ENCODE measurements around the gene KPNA3. TPM values are rescaled to one million over a fixed set of nuclear protein-coding genes. Genes with fewer than 3 reads are reported as not detected.

KPNA3 gene
- polyA plus RNA-seq, 1 of the 3 experiments (the other 2 are of a cell fraction) = 11.3 TPM

GRCh38 chr13:49733181-49733951, 59.1 kb downstream of the KPNA3 start:
- no peak overlapping the region for H3K9ac ChIP-seq
- H3K4me3 ChIP-seq (ENCODE audit: low read depth in 2 of 2, low read length in 1 of 2) = no peak overlapping the region
- peaks cover 0 to 12% of the 10 kb centered on the region in 2 experiments; a peak in 2 of 4 replicates for H3K4me1 ChIP-seq (ENCODE audit: control insufficient read depth in 1 of 2, insufficient read depth in 2 of 2, low read depth in 1 of 2, low read length in 1 of 2)
- H2AFZ ChIP-seq (ENCODE audit: low read depth) = no peak overlapping the region
- H3K9me3 ChIP-seq = no peaks in the 10 kb centered on the region
- POLR2A ChIA-PET = no interaction called here
- H4K20me1 ChIP-seq (ENCODE audit: insufficient read depth) = peaks cover 14% of the 10 kb centered on the region
- DNase-seq = no peak
- WGBS (ENCODE audit: low lambda C conversion rate) = 92% methylated on average over 12 of the region's 12 CpGs
- H3K27me3 ChIP-seq (ENCODE audit: insufficient read depth) = no peaks in the 10 kb centered on the region
- no peak overlapping the region for H3K4me2 ChIP-seq
- CTCF ChIA-PET = no interaction called here
- H3K79me2 ChIP-seq (ENCODE audit: insufficient read depth) = peaks cover 17% of the 10 kb centered on the region; the same call in 1 of the 2 replicates
- peaks cover 36% of the 10 kb centered on the region for H3F3A ChIP-seq (replicated peaks; ENCODE audit: insufficient read depth)
- no peaks in the 10 kb centered on the region for H3K9me2 ChIP-seq
- TF ChIP-seq EP300 (IDR thresholded peaks at IDR 0.05; ENCODE audit: borderline replicate concordance in 1 of 2, low read depth in 1 of 2, low read length in 1 of 2) (no peak), FOXM1 (IDR thresholded peaks at IDR 0.05; ENCODE audit: low read depth) (no peak), TCF12 (IDR thresholded peaks at IDR 0.05) (no peak), RXRA (IDR thresholded peaks at IDR 0.05; ENCODE audit: borderline replicate concordance, low read depth) (no peak), GATA2 (CRISPR knock-in tag; IDR thresholded peaks at IDR 0.05) (no peak), IRF3 (IDR thresholded peaks at IDR 0.05; ENCODE audit: low read depth, low read length) (no peak), FOSL2 (IDR thresholded peaks at IDR 0.05; ENCODE audit: borderline replicate concordance, low read depth) (no peak), JUND (IDR thresholded peaks at IDR 0.05) (no peak), REST (IDR thresholded peaks at IDR 0.05; ENCODE audit: low read depth, low read length) (no peak), NFIC (IDR thresholded peaks at IDR 0.05; ENCODE audit: borderline replicate concordance) (no peak), NRF1 (IDR thresholded peaks at IDR 0.05; ENCODE audit: low read depth, low read length) (no peak), ZBTB33 (IDR thresholded peaks at IDR 0.05; ENCODE audit: borderline replicate concordance, low read depth) (no peak)
- H3K27ac ChIP-seq (ENCODE audit: low read depth in 2 of 2, low read length in 1 of 2) = peak overlapping the region in 1 of 2 experiments; percentile 74; a peak in 1 of 4 replicates
- peaks cover 15 to 35% of the 10 kb centered on the region in 2 experiments for H3K36me3 ChIP-seq (replicated peaks in 1 of 2; ENCODE audit: control insufficient read depth in 1 of 2, insufficient read depth in 2 of 2, low read length in 1 of 2)

Data from SK-N-SH (cell line).